HG02870 (cell line): ENCODE results near the gene ELN.

Experiments used
- ATAC-seq: cut with Tn5 transposase; IDR thresholded peaks from one replicate; pipeline ENCODE4 v1.9.1; 2021; ENCODE audit warnings: mild to moderate bottlenecking, moderate library complexity; ENCODE audit not compliant: unreplicated experiment

The ELN gene

GRCh38 chr7:74023092-74023536 lies 4.9 kb upstream of the ELN start:
- ATAC-seq: no peak

DNA sequence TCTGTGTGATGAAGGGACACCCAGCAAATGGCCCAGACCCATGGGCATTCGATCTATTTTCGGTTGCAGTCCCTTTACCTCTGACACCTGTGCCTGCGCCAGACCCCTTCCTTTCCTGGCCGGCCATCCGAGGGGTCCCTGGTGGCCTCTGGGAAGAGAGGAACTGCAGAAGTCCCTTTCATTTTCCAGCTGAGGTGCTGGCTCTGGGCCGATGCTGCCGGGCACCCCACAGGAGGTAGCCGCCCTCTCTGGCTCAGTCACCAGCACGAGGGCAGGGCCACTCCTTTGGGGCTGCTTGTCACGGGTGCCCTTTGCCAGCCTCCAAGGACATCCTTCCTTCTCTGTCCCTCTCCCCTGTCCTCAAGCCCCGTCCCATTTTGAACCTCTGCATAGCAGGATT lies 4.2 kb upstream of the ELN start:
- ATAC-seq: no peak

GRCh38 chr7:74025146-74025545 lies 2.8 kb upstream of the ELN start:
- no peak for ATAC-seq

DNA sequence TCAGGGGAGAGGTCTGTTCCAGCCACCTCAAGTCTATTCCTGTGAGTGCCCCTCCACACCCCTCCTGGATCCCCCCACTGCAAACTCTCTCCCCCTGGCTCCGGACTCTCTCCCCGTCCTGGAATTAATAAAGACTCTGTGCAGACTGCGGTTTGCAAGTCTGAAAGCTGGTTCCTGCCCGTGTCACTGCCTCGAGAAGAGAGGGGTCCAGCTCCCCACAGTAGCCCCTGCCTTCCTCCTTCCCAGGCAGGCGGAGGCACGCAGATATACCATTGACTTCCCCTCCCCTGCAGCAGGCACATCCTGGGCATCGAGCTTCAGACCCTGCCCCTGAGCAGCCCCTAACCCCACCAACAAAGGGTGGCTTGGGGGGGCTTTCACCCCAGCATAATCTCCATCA lies 2.2 kb upstream of the ELN start:
- no peak for ATAC-seq

- no peak for ATAC-seq
Observed at GRCh38 chr7:74026406-74026902, 1.5 kb upstream of the ELN start.

DNA sequence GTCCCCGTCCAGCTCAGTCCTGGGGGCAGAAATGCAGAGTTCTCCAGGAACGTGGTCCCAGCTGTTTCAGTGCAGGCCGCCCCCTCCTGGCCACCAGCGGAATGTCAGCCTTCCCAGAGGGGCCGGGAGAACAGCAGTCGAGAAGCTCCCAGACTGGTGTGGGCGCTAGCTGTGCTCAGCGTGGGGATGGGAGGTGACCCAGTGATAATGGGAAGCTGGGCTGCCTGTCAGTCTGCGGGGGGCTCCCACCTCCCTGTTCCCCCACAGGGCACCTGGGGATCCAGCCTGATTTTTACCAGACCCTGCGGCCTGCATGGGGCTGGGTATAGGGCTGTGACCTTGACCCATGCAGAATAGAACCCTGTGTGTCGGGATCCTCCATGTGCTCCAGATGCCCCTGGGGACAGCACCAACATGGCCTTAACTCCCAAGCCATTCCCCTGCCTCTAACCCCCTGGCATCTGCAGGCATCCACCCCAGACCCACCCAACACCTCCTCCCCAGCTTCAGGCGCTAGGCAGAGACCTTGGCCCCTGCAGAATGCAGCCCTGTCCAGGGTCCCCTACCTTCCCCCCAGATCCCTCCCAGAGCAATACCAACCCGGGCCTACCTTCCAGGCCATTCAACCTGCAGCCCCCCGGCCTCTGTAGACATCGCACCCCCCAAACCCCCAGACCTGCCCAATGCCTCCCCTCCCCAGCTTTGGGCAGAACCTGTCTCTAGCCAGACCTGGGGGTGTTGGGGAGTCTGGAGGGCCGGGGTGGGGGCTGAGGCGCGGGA lies 880 bp upstream of the ELN start:
- ATAC-seq: no peak

DNA sequence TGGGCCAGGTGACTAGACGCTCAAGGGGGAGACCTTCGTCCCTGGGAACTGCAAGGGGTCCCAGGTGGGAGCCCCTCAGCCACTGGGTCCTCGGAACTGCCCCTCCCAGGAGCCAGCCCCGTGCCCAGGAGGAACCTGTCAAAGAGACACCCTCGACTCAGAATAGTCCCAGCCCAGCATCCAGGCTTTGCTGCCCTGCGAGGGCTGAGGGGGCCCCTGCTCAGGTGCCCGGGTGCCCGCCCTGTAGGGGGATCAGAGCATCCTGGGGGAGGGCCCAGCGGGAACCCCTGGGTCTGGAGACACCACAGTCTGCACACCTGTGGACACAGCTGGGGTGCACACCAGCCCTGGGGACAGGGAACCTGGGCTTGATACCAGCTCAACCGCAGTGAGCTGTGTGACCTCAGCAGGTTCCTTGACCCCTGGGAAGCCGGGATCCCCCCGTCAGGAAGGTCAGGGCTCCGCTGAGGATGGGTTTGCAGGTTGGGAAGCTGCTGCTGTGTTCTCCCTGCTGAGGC lies 407 bp downstream of the ELN start:
- ATAC-seq: no peak

- ATAC-seq: no peak
Observed at GRCh38 chr7:74029089-74029785, 1.3 kb downstream of the ELN start.

GRCh38 chr7:74029991-74030415 lies 2.0 kb downstream of the ELN start:
- ATAC-seq: no peak

DNA sequence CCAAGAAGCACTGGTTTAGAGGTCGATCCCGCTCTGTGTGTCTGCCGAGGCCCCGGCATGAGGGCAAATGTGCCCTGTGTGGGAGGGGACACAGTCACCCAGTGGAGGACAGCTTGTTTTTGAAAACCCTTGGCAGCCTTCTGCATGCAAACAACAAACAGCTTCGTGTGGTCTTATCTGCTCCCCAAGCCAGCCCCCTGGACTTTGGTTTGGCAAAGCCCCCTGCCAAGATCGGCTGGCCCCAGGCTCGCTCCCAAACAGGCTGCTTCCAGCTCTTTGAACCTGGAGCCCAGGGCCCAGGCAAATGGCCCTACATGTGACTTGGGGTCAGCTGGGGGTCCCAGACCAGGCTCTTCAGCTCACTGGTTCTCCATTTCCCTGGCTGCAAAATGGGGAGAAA lies 2.9 kb downstream of the ELN start:
- ATAC-seq: no peak

GRCh38 chr7:74031403-74032190 lies 3.6 kb downstream of the ELN start:
- ATAC-seq: no peak

- ATAC-seq: no peak
Observed at GRCh38 chr7:74032191-74032490, 4.2 kb downstream of the ELN start.

DNA sequence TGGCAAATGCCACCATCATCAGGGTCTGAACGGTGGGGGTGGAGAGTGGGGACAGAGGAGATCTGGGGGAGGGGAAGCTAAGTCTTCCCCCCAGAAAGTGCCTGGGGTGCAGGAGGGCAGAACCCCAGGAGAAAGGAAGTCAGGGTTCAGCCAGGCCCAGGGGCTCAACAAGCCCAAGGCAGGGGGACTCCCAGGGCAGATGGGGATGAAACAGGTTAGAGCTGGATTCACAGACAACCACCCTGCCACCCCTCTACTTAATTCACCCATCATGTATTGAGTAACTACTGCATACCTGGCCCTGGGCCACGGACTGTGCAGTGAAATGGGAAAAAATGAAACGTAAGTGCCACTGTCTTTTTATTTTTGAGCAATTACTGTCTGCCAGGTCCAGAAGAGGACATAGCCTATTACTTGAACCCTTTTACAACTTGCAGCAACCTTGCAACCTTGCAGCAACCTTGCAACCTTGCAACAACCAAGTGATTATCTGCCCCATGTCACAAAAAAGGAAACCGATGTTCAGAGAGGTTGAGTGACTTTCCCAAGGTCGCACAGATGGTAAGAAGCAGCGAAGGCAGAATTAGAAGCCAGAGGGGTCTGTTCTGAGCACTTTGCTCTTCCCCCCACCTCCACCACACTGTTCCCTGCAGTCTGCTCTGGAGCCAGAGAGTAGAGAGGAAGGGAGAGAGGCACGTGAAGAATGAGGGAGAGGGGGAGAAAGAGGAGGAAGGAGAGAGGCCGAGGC lies 4.8 kb downstream of the ELN start:
- no peak for ATAC-seq

GRCh38 chr7:74033372-74034311 lies 5.7 kb downstream of the ELN start:
- ATAC-seq: no peak

- no peak for ATAC-seq
Observed at GRCh38 chr7:74037609-74038008, 9.6 kb downstream of the ELN start.

- no peak for ATAC-seq
Observed at GRCh38 chr7:74038194-74038961, 10.4 kb downstream of the ELN start.

DNA sequence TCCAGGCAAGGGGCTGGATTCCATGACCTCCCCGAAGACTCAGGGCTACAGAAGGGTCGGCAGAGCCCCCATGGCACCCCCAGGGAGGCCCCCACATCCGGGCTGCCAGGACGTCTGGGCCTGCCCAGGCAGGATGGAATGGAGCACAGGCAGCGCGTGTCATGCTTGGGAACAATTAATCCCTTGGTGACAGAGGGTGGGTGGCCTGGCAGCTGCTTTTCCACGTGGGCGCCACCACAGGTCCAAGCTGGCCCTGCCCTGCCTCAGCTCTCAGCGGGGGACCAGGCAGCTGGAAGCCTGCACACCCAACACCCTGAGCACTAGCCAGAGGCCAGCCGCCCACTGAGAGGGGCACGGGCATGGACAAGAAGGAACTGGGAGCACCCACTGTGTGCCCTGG lies 11.4 kb downstream of the ELN start:
- ATAC-seq: no peak

DNA sequence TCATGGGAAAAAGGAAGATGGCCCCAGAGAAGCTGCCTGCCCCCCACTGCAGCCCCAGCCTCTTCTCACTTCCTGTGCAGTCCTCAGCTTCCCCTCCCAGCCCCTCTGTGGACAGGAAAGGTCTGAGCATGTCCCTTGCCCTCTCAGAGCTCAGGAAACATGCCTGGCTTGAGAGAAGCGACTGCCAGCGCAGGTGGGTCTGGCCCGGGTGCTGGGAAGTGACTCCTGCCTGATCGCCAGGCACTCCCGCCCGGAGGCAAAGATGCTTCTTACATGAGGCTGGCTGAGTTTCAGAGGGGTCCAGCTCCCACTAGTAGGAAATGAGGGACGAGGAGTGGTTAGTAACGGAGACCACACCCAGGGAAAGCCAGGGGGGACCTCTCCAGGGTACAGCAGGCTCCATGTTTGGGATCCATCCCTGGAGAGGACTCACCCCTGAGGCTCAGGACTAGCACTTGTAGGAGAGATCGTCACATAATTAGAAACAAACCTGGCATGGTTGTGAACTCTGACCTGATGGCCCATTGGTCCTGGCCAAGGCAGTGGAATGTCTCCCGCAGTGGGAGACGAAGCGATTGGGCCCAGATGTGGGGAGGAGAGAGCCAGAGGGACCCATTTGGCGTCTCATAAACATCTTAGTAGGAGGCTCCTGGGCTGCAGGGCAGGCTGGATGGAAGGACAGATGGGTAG lies 12.3 kb downstream of the ELN start:
- ATAC-seq: no peak
